Suprapubic skin (tissue), 4 donors: ENCODE measurements around the gene ZAP70. TPM values are rescaled to one million over a fixed set of nuclear protein-coding genes. Genes with fewer than 3 reads are reported as not detected.
"Not testable (repeated sequence)": the region's sequence is repeated elsewhere in the genome, so short reads cannot be mapped to it uniquely, and the experiment has no call there.

Experiments
- DNase-seq, 2 donors: peaks; one replicate each; pipeline ENCODE4 v3.0.0-alpha.2; 2019; ENCODE audit warnings: low spot score in 2 of 2
- H3K27ac ChIP-seq: fragments of 200-600 bp; sonication (generic); one replicate; pipeline ENCODE4 v1.5.1; 2019
- H3K27me3 ChIP-seq: fragments of 200-600 bp; sonication (generic); one replicate; pipeline ENCODE4 v1.5.1; 2019
- H3K36me3 ChIP-seq: fragments of 200-600 bp; sonication (generic); one replicate; pipeline ENCODE4 v1.5.1; 2019
- H3K4me1 ChIP-seq: fragments of 200-600 bp; sonication (generic); one replicate; pipeline ENCODE4 v1.5.1; 2019
- H3K4me3 ChIP-seq: fragments of 200-600 bp; sonication (generic); one replicate; pipeline ENCODE4 v1.5.1; 2019; ENCODE audit warnings: mild to moderate bottlenecking
- H3K9me3 ChIP-seq: fragments of 200-600 bp; sonication (generic); one replicate; pipeline ENCODE4 v1.5.1; 2019
- EP300 ChIP-seq: sonication (generic); formaldehyde crosslinking; IDR thresholded peaks from one replicate; pipeline ENCODE4 v1.6.1; 2017; ENCODE audit warnings: antibody characterized with exemption
- POLR2A ChIP-seq, 2 donors: fragments of 450-650 bp; IDR thresholded peaks; one replicate each; pipeline ENCODE4 v1.6.1; 2017; ENCODE audit warnings: antibody characterized with exemption in 2 of 2, mild to moderate bottlenecking in 2 of 2, moderate library complexity in 2 of 2
- POLR2AphosphoS5 ChIP-seq, 3 donors: sonication (generic); formaldehyde crosslinking; IDR thresholded peaks; one replicate each; pipeline ENCODE4 v1.6.1; 2017; ENCODE audit warnings: antibody characterized with exemption in 3 of 3
- WGBS: methylation state at CpG from one replicate; pipeline ENCODE4 v1.1.5; 2018; 5-methylcytosine and 5-hydroxymethylcytosine counted together
- total RNA-seq, 4 donors: library from RNA; depleted of rRNA; stranded (reverse); fragments of >200 nt; gene quantifications; one replicate each; pipeline ENCODE4 v1.1.0, GENCODE V29; 2016
- TF ChIP-seq, protein P1 (sequence below), 2 donors: fragments of 200-600 bp in 1 of 2; fragments of 450-650 bp in 1 of 2; sonication (generic) in 1 of 2; IDR thresholded peaks; one replicate each; pipeline ENCODE4 v1.5.1; 2016 to 2019; ENCODE audit warnings: antibody characterized with exemption in 2 of 2, mild to moderate bottlenecking in 1 of 2, moderate library complexity in 1 of 2

Gene ZAP70
- total RNA-seq, 4 donors from 2014 or later, result 1.1 to 5.5 (median 2.2) TPM

DNA sequence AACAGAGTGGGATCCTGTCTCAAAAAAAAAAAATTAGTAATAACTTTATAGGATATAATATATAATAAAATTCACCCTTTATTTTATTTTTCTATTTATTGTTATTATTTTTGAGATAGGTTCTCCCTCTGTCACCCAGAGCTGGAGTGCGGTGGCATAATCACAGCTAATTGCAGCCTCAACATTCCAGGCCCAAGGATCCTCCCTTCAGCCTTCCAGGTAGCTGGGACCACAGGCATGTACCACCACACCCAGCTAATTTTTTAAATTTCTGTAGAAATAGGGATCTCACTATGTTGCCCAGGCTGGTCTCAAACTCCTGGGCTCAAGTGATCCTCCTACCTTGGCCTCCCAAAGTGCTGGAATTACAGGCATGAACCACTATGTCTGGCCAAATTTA lies 42.9 kb upstream of the ZAP70 start:
- Histone ChIP-seq H3K27ac (no peak overlapping the region), H3K27me3 (no peaks in the 10 kb centered on the region), H3K36me3 (no peaks in the 10 kb centered on the region), H3K4me3 (no peak overlapping the region), H3K9me3 (no peaks in the 10 kb centered on the region), H3K4me1 (no peaks in the 10 kb centered on the region)
- WGBS, result 98% methylated on average over 1 of the region's 1 CpG
- no peak for DNase-seq
- TF ChIP-seq POLR2AphosphoS5 (IDR thresholded peaks at IDR 0.05), result no peak
- TF ChIP-seq, protein P1, sequence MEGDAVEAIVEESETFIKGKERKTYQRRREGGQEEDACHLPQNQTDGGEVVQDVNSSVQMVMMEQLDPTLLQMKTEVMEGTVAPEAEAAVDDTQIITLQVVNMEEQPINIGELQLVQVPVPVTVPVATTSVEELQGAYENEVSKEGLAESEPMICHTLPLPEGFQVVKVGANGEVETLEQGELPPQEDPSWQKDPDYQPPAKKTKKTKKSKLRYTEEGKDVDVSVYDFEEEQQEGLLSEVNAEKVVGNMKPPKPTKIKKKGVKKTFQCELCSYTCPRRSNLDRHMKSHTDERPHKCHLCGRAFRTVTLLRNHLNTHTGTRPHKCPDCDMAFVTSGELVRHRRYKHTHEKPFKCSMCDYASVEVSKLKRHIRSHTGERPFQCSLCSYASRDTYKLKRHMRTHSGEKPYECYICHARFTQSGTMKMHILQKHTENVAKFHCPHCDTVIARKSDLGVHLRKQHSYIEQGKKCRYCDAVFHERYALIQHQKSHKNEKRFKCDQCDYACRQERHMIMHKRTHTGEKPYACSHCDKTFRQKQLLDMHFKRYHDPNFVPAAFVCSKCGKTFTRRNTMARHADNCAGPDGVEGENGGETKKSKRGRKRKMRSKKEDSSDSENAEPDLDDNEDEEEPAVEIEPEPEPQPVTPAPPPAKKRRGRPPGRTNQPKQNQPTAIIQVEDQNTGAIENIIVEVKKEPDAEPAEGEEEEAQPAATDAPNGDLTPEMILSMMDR (IDR thresholded peaks at IDR 0.05), result no peak
- no peak for TF ChIP-seq POLR2A (IDR thresholded peaks at IDR 0.05)
- TF ChIP-seq EP300, result no peak

DNA sequence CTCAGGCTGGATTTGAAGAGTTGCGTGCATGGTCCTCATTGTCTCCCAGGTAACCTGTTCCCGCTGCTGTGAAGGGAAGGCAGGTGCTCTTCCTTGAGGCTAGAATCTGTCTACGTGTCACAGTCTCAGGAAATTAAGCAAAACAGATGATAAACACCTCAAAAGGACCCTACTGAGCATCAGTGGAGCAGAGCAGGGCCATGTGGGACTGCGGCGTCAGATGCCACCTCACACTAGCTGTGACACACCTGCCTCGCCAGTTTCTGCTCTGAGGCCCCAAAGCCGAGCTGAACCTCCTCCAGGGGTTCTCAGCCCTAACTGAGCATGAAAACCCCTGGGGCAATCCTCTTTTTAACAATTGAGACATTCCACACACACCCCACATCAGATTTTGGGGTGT lies 41.9 kb upstream of the ZAP70 start:
- H3K36me3 ChIP-seq, result no peaks in the 10 kb centered on the region
- H3K27ac ChIP-seq, result no peak overlapping the region
- no peak overlapping the region for H3K4me3 ChIP-seq
- 100% methylated on average over 3 of the region's 7 CpGs for WGBS
- H3K4me1 ChIP-seq, result no peaks in the 10 kb centered on the region
- no peaks in the 10 kb centered on the region for H3K27me3 ChIP-seq
- no peak for DNase-seq
- TF ChIP-seq POLR2A (IDR thresholded peaks at IDR 0.05) (no peak), POLR2AphosphoS5 (IDR thresholded peaks at IDR 0.05) (no peak), EP300 (no peak)
- TF ChIP-seq, protein P1 (IDR thresholded peaks at IDR 0.05), result no peak
- H3K9me3 ChIP-seq, result no peaks in the 10 kb centered on the region

DNA sequence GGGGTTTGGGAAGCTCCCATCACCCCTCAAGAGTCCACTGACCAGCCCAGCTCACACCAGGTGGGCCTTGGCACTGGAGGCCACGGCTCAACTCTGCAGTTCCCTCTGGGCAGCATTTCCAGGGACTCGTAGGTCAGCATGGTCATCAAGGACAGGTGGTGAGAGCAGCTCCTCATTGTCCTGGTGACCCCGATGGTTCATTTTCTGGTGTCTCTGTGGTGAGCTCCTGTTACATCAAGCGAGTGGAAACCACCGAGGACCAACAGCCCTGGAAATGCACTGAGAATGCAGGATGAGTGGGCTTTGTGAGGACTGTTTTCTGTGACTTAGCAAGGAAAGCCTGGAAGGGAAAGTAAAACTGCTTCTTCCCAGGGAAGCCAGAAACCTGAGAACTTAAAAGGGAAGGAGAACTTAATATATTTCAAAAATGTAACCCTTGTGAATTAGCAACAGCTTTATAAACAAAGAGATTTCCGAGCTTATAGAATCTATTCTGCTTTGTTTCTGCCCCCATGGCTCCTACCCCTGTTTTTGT lies 40.7 kb upstream of the ZAP70 start:
- not testable (repeated sequence) for DNase-seq, H3K36me3 ChIP-seq
- WGBS, result 96% methylated on average over 4 of the region's 6 CpGs

DNA sequence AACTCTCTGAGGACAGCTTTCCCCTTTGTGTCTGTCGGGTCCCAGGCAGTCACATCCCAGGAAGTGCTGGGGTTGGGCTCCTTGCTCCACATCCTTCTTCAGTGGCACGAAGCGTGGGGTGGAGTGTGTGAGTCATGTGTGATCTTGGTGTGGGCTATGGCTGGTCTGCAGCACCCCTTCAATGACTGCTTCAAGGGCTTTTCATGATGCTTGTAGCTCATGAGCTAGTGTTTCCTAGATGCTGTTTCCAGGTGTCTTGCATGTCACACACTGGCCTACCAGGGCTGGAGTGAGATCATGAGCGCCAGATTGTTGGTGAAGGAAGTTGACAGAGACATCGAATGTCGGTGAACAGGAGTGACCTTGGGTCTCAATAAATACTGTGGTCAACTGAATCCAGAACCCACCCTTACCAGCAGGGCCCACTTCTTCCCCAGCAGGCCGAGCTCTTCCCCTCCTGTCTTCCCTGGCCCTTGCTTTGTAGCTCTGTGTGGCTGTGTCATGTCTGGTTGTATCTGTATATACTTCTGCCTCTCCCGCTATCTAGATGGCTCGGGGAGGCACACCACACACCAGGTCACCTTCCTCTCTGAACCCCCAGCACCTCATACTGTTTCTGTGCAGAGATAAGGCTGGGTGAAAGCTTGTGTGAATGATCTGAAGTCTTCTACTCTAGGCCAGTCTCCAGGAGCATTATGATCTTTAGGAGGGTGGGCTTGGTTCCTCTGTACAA lies 40.0 kb upstream of the ZAP70 start:
- TF ChIP-seq POLR2AphosphoS5 (IDR thresholded peaks at IDR 0.05) (no peak), POLR2A (IDR thresholded peaks at IDR 0.05) (no peak), EP300 (no peak)
- TF ChIP-seq, protein P1 (IDR thresholded peaks at IDR 0.05), result no peak
- no peak for DNase-seq
- Histone ChIP-seq H3K27me3 (no peaks in the 10 kb centered on the region), H3K4me3 (no peak overlapping the region), H3K36me3 (no peaks in the 10 kb centered on the region), H3K27ac (no peak overlapping the region), H3K4me1 (no peaks in the 10 kb centered on the region), H3K9me3 (no peaks in the 10 kb centered on the region)
- 78% methylated on average over 9 of the region's 9 CpGs for WGBS

More for the DNA sequence above, 40.7 kb upstream of the ZAP70 start:
- H3K27me3 ChIP-seq, H3K9me3 ChIP-seq, H3K27ac ChIP-seq, H3K4me1 ChIP-seq, H3K4me3 ChIP-seq: not testable (repeated sequence)

DNA sequence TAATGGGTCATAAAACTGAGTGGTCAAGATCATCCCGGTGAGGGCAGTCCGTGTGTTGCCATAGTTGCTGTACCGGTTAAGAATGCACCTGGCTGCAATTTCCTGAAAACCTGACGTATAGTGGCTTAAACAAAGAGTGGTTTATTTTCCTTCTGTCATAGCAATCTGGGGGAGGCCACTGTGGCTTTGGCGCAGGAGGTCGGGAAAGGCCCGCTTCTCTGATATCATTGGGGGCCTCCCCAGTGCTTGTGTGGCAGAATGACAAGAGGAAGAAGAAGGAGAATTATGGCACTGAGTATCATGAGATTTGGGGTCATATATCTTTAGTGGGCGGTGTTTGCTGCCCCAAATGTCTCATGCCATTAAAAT lies 39.5 kb upstream of the ZAP70 start:
- DNase-seq, result no peak
- Histone ChIP-seq H3K9me3 (no peaks in the 10 kb centered on the region), H3K27ac (no peak overlapping the region), H3K4me3 (no peak overlapping the region), H3K27me3 (no peaks in the 10 kb centered on the region), H3K36me3 (no peaks in the 10 kb centered on the region), H3K4me1 (no peaks in the 10 kb centered on the region)
- WGBS, result 72% methylated on average over 8 of the region's 8 CpGs
- TF ChIP-seq EP300 (no peak), POLR2AphosphoS5 (IDR thresholded peaks at IDR 0.05) (no peak), POLR2A (IDR thresholded peaks at IDR 0.05) (no peak)
- TF ChIP-seq, protein P1 (IDR thresholded peaks at IDR 0.05), result no peak
